Ovary (tissue), 9 donors: ENCODE data around the gene THADA. TPM values are rescaled to one million over a fixed set of nuclear protein-coding genes. Genes with fewer than 3 reads are reported as not detected.

ENCODE experiments used
- DNase-seq, 5 donors: peaks; one replicate each; pipeline ENCODE4 v3.0.0-alpha.2; 2019 to 2020
- H3K27ac ChIP-seq, 2 donors: fragments of 200-600 bp; one replicate each; pipeline versions ENCODE4 v1.5.1 to v1.8.0; 2019 to 2022
- H3K27me3 ChIP-seq: fragments of 200-600 bp; one replicate; pipeline ENCODE4 v1.8.0; 2022
- H3K36me3 ChIP-seq: fragments of 200-600 bp; sonication (generic); one replicate; pipeline ENCODE4 v1.5.1; 2019
- H3K4me1 ChIP-seq: one replicate; pipeline ENCODE4 v1.8.1; 2013; ENCODE audit warnings: mild to moderate bottlenecking, moderate library complexity; ENCODE audit not compliant: insufficient read depth
- H3K4me3 ChIP-seq: fragments of 200-600 bp; sonication (generic); one replicate; pipeline ENCODE4 v1.5.1; 2017
- H3K9me3 ChIP-seq, 2 donors: fragments of 200-600 bp in 1 of 2; sonication (generic) in 1 of 2; one replicate each; pipeline versions ENCODE4 v1.5.1 to v1.8.1; 2013 to 2019; ENCODE audit warnings: mild to moderate bottlenecking in 1 of 2, moderate library complexity in 1 of 2
- EP300 ChIP-seq: sonication (generic); formaldehyde crosslinking; IDR thresholded peaks from one replicate; pipeline ENCODE4 v1.6.1; 2017; ENCODE audit warnings: antibody characterized with exemption
- POLR2A ChIP-seq: fragments of 450-650 bp; IDR thresholded peaks from one replicate; pipeline ENCODE4 v1.6.1; 2017; ENCODE audit warnings: antibody characterized with exemption, mild to moderate bottlenecking, moderate library complexity
- WGBS, 3 donors: extraction: QIAGEN DNeasy Blood & Tissue Kit in 1 of 3; methylation state at CpG; one replicate each; pipeline versions ENCODE4 v1.1.5 to v1.1.7; 2013 to 2017; 5-methylcytosine and 5-hydroxymethylcytosine counted together
- intact Hi-C, 4 donors: fragments of 100-400 bp; cut with DNase I; formaldehyde crosslinking; loops; one replicate each; pipeline versions ENCODE4 v1.11.0 to v1.15.1; 2022 to 2023
- polyA plus RNA-seq, 2 donors: library from polyadenylated mRNA; stranded (reverse); fragments of 200-250 nt in 1 of 2; fragments of 350-450 nt in 1 of 2; fragmentation: Illumina TruSeq in 1 of 2; extraction: RNeasy Lipid Tissue Mini Kit (QIAGEN cat#74804) in 1 of 2; gene quantifications; one replicate each; pipeline ENCODE4 v1.2.3, GENCODE V29; 2013 to 2014
- total RNA-seq, 7 donors: library from RNA; depleted of rRNA in 2 of 7; stranded (reverse); fragments of >200 nt in 2 of 7; fragmentation: NEBNext Ultra II Directional in 3 of 7; extraction: Animal tissue kit (Norgen Biotek cat#: 25700) in 3 of 7; gene quantifications; one replicate each; pipeline versions ENCODE4 v1.1.0 to v1.2.4, GENCODE V29; 2016 to 2023
- TF ChIP-seq, protein P1 (sequence below), 3 donors: fragments of 450-650 bp in 2 of 3; fragments of 200-600 bp in 1 of 3; IDR thresholded peaks; one replicate each; pipeline versions ENCODE4 v1.5.1 to v1.8.0; 2016 to 2022; ENCODE audit warnings: antibody characterized with exemption in 3 of 3, mild to moderate bottlenecking in 1 of 3
- donor health status: DM: no; HTN: no; CAD: no; lungs with moderate emphysema.
- donor health status: DM: no; HTN: no; CAD: no.
- donor health status: Bipolar disorder and iron deficiency.
- donor health status: DM: yes; HTN: yes; CAD: no.
- donor health status: DM: no; HTN: no; CAD: no.
- donor health status: DM: yes; HTN: yes; CAD: no.

THADA gene
- total and polyA plus RNA-seq, 9 donors = 14.0 to 46.8 (median 28.6) TPM

GRCh38 chr2:43276962-43277391 is 318.9 kb downstream of the THADA start:
- 42 to 52% (median 46%) methylated on average over 3 of the region's 3 CpGs for WGBS, 3 donors
- H3K4me1 ChIP-seq = peaks cover 12% of the 10 kb centered on the region

GRCh38 chr2:43276266-43276941 is 319.4 kb downstream of the THADA start:
- 53 to 64% (median 63%) methylated on average over 6 of the region's 6 CpGs for WGBS, 3 donors

More at GRCh38 chr2:43276962-43277391, 318.9 kb downstream of the THADA start:
- Histone ChIP-seq H3K36me3 (no peaks in the 10 kb centered on the region), H3K27me3 (no peaks in the 10 kb centered on the region), H3K27ac (peak overlapping the region; percentile 35 to 51), H3K9me3 (no peaks in the 10 kb centered on the region), H3K4me3 (no peak overlapping the region)
- no peak for TF ChIP-seq EP300
- no peak for TF ChIP-seq POLR2A
- TF ChIP-seq, protein P1, sequence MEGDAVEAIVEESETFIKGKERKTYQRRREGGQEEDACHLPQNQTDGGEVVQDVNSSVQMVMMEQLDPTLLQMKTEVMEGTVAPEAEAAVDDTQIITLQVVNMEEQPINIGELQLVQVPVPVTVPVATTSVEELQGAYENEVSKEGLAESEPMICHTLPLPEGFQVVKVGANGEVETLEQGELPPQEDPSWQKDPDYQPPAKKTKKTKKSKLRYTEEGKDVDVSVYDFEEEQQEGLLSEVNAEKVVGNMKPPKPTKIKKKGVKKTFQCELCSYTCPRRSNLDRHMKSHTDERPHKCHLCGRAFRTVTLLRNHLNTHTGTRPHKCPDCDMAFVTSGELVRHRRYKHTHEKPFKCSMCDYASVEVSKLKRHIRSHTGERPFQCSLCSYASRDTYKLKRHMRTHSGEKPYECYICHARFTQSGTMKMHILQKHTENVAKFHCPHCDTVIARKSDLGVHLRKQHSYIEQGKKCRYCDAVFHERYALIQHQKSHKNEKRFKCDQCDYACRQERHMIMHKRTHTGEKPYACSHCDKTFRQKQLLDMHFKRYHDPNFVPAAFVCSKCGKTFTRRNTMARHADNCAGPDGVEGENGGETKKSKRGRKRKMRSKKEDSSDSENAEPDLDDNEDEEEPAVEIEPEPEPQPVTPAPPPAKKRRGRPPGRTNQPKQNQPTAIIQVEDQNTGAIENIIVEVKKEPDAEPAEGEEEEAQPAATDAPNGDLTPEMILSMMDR (IDR thresholded peaks at IDR 0.05) = no peak
- DNase-seq = peak in 4 of 5 donors; percentile 39 to 64 (median 58)
- intact Hi-C loops = no loop called here

DNA sequence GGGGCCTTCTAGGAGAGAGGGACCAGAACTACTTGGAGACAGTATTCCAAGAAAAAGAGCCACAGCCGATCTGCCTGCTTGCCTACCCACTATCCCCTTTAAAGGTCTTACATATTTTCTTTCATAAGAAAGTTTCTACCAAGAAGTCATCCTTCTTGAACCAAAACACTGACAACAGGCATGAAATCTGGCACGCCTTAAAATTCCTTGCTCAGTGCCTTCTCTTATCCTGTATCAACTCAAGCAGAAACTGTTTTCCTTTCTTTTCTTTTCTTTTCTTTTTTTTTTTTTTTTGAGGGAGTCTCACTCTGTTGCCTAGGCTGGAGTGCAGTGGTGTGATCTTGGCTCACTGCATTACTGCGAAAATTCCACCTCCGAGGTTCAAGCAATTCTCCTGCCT is 321.1 kb downstream of the THADA start:
- H3K9me3 ChIP-seq = no peaks in the 10 kb centered on the region
- peaks cover 17% of the 10 kb centered on the region for H3K4me1 ChIP-seq
- H3K27me3 ChIP-seq = no peaks in the 10 kb centered on the region
- intact Hi-C loops = no loop called here
- 43 to 65% (median 65%) methylated on average over 4 of the region's 4 CpGs for WGBS, 3 donors
- no peaks in the 10 kb centered on the region for H3K36me3 ChIP-seq
- TF ChIP-seq POLR2A = no peak
- TF ChIP-seq, protein P1 (IDR thresholded peaks at IDR 0.05) = no peak
- no peak for TF ChIP-seq EP300
- DNase-seq = no peak
- no peak overlapping the region for H3K27ac ChIP-seq
- H3K4me3 ChIP-seq = no peak overlapping the region

More at GRCh38 chr2:43276266-43276941, 319.4 kb downstream of the THADA start:
- H3K4me3 ChIP-seq = no peak overlapping the region
- TF ChIP-seq, protein P1 (IDR thresholded peaks at IDR 0.05) = no peak
- TF ChIP-seq EP300 (no peak), POLR2A (no peak)
- H3K4me1 ChIP-seq = peaks cover 12% of the 10 kb centered on the region
- H3K27ac ChIP-seq = peak overlapping the region in 1 of 2 donors; percentile 51
- DNase-seq = no peak
- H3K27me3 ChIP-seq = no peaks in the 10 kb centered on the region
- H3K9me3 ChIP-seq = no peaks in the 10 kb centered on the region
- H3K36me3 ChIP-seq = no peaks in the 10 kb centered on the region
- intact Hi-C loops = no loop called here

GRCh38 chr2:43274055-43274454 is 321.8 kb downstream of the THADA start:
- Histone ChIP-seq H3K4me3 (no peak overlapping the region), H3K27ac (peak overlapping the region; percentile 12 to 42), H3K4me1 (peaks cover 22% of the 10 kb centered on the region), H3K36me3 (no peaks in the 10 kb centered on the region), H3K9me3 (no peaks in the 10 kb centered on the region), H3K27me3 (no peaks in the 10 kb centered on the region)
- intact Hi-C loops = no loop called here
- WGBS, 3 donors = 84 to 90% (median 88%) methylated on average over 4 of the region's 4 CpGs
- no peak for DNase-seq
- TF ChIP-seq POLR2A = no peak
- TF ChIP-seq, protein P1 (IDR thresholded peaks at IDR 0.05) = no peak
- no peak for TF ChIP-seq EP300
